Right lobe of liver (tissue), 6 donors: ENCODE measurements around the gene HID1. TPM values are rescaled to one million over a fixed set of nuclear protein-coding genes. Genes with fewer than 3 reads are reported as not detected.

Source experiments
- ATAC-seq, 4 donors: fragments of 200-7000 bp; cut with Tn5 transposase; one replicate each; pipeline ENCODE4 v1.9.1; 2020; ENCODE audit warnings: mild to moderate bottlenecking in 4 of 4, moderate library complexity in 4 of 4
- DNase-seq, 3 donors: peaks; one replicate each; pipeline ENCODE4 v3.0.0-alpha.2; 2020
- H3K27ac ChIP-seq, 3 donors: fragments of 200-600 bp; one replicate each; pipeline ENCODE4 v1.8.0; 2022
- H3K27me3 ChIP-seq, 2 donors: fragments of 200-600 bp; one replicate each; pipeline ENCODE4 v1.8.0; 2022
- H3K36me3 ChIP-seq, 4 donors: fragments of 200-600 bp; sonication (generic) in 1 of 4; one replicate each; pipeline versions ENCODE4 v1.5.1 to v1.8.0; 2017 to 2022; ENCODE audit warnings: control low read depth in 1 of 4
- H3K4me1 ChIP-seq, 4 donors: fragments of 200-600 bp; sonication (generic) in 1 of 4; one replicate each; pipeline versions ENCODE4 v1.5.1 to v1.8.0; 2017 to 2022; ENCODE audit warnings: control low read depth in 1 of 4
- H3K4me3 ChIP-seq, 3 donors: fragments of 200-600 bp; one replicate each; pipeline ENCODE4 v1.8.0; 2022
- H3K9me3 ChIP-seq, 4 donors: fragments of 200-600 bp; sonication (generic) in 1 of 4; one replicate each; pipeline versions ENCODE4 v1.5.1 to v1.8.0; 2017 to 2022; ENCODE audit warnings: control low read depth in 1 of 4
- CTCF ChIP-seq, 4 donors: fragments of 200-600 bp in 3 of 4; fragments of 450-650 bp in 1 of 4; IDR thresholded peaks; one replicate each; pipeline versions ENCODE4 v1.5.1 to v1.8.0; 2016 to 2022; ENCODE audit warnings: antibody characterized with exemption in 4 of 4, mild to moderate bottlenecking in 2 of 4
- POLR2A ChIP-seq: fragments of 450-650 bp; IDR thresholded peaks from one replicate; pipeline ENCODE4 v1.6.1; 2017; ENCODE audit warnings: antibody characterized with exemption, mild to moderate bottlenecking
- WGBS: methylation state at CpG from one replicate; pipeline ENCODE4 v1.1.6; 2018; ENCODE audit warnings: low coverage, low lambda C conversion rate; ENCODE audit not compliant: insufficient coverage; ENCODE audit errors: missing lambda C conversion rate; 5-methylcytosine and 5-hydroxymethylcytosine counted together
- intact Hi-C, 2 donors: fragments of 100-400 bp; cut with DNase I; formaldehyde crosslinking; loops; one replicate each; pipeline versions ENCODE4 v1.11.2 to v1.14.1; 2022
- total RNA-seq, 6 experiments: library from RNA; depleted of rRNA in 2 of 6; stranded (reverse); fragments of >200 nt in 2 of 6; fragmentation: NEBNext Ultra II Directional in 3 of 6; extraction: Animal tissue kit (Norgen Biotek cat#: 25700) in 3 of 6; gene quantifications; one replicate each; pipeline versions ENCODE4 v1.1.0 to v1.2.4, GENCODE V29; 2016 to 2023
- donor health status: DM: no; HTN: yes; CAD: no.
- donor health status: DM: no; HTN: no; CAD: no.
- donor health status: DM: no; HTN: no; CAD: no.
- donor health status: DM: no; HTN: yes; CAD: no.
- donor health status: DM: no; HTN: yes; CAD: no.

Gene HID1
- total RNA-seq, 6 experiments from 2014 or later: 3.5 to 6.6 (median 4.5) TPM

- H3K27me3 ChIP-seq: peaks cover 0 to 22% of the 10 kb centered on the region in 2 donors
- DNase-seq: no peak
These were observed 47.3 kb downstream of the HID1 start for GRCh38 chr17:74925242-74925641.

GRCh38 chr17:74924250-74924948 is 48.2 kb downstream of the HID1 start, which contains the start of gene OTOP2:
Gene OTOP2, plus strand, starts transcription at chr17:74924273. Its CDS starts 360 bp downstream, at chr17:74924633.
- peak; percentile 7 to 56 (median 22) for ATAC-seq
- intact Hi-C loops: loop anchor here in 1 of 2 donors (5.0 kb wide), 1 partner anchor 33 kb away; no protein-coding TSS in a partner anchor
- H3K4me3 ChIP-seq: no peak within 1 kb of the TSS

More at GRCh38 chr17:74925242-74925641, 47.3 kb downstream of the HID1 start:
- Histone ChIP-seq H3K36me3 (no peaks in the 10 kb centered on the region), H3K9me3 (no peaks in the 10 kb centered on the region), H3K4me1 (peaks cover 0 to 12% (median 4%) of the 10 kb centered on the region in 4 donors), H3K27ac (no peak overlapping the region), H3K4me3 (no peak overlapping the region)
- 73% methylated on average over 2 of the region's 3 CpGs for WGBS
- no peak for ATAC-seq
- no peak for TF ChIP-seq CTCF (IDR thresholded peaks at IDR 0.05)
- no peak for TF ChIP-seq POLR2A
- intact Hi-C loops: no loop called here

GRCh38 chr17:74923538-74924249 is 48.9 kb downstream of the HID1 start:
- H3K4me1 ChIP-seq: peaks cover 0 to 12% (median 4%) of the 10 kb centered on the region in 4 donors
- ATAC-seq: peak; percentile 68 to 87 (median 82)
- H3K9me3 ChIP-seq: no peaks in the 10 kb centered on the region
- peak; percentile 76 to 79 (median 77) for DNase-seq
- no peaks in the 10 kb centered on the region for H3K36me3 ChIP-seq
- intact Hi-C loops: loop anchor here in 1 of 2 donors (5.0 kb wide), 1 partner anchor 34 kb away; no protein-coding TSS in a partner anchor
- 0% methylated on average over 3 of the region's 59 CpGs for WGBS
- H3K4me3 ChIP-seq: no peak overlapping the region
- peaks cover 0 to 22% of the 10 kb centered on the region in 2 donors for H3K27me3 ChIP-seq
- no peak overlapping the region for H3K27ac ChIP-seq
- peak; percentile 59 to 88 (median 82) for TF ChIP-seq CTCF (IDR thresholded peaks at IDR 0.05)
- no peak for TF ChIP-seq POLR2A

More at GRCh38 chr17:74924250-74924948, 48.2 kb downstream of the HID1 start, which contains the start of gene OTOP2:
- Histone ChIP-seq H3K4me1 (peaks cover 0 to 12% (median 4%) of the 10 kb centered on the region in 4 donors), H3K36me3 (no peaks in the 10 kb centered on the region), H3K9me3 (no peaks in the 10 kb centered on the region), H3K27ac (no peak within 1 kb of the TSS), H3K27me3 (peaks cover 0 to 22% of the 10 kb centered on the region in 2 donors)
- DNase-seq: no peak
- WGBS: 0% methylated on average over 9 of the region's 54 CpGs
- TF ChIP-seq POLR2A (no peak), CTCF (IDR thresholded peaks at IDR 0.05) (no peak)

- TF ChIP-seq POLR2A: no peak
- no peak for TF ChIP-seq CTCF (IDR thresholded peaks at IDR 0.05)
- ATAC-seq (peak; percentile 2 to 26 (median 14)), DNase-seq (no peak)
- H3K9me3 ChIP-seq: no peaks in the 10 kb centered on the region
- H3K4me3 ChIP-seq: no peak within 1 kb of the TSS
- H3K27me3 ChIP-seq: peaks cover 0 to 22% of the 10 kb centered on the region in 2 donors
- intact Hi-C loops: loop anchor here in 1 of 2 donors (5.0 kb wide), 1 partner anchor 34 kb away; no protein-coding TSS in a partner anchor
- H3K36me3 ChIP-seq: no peaks in the 10 kb centered on the region
- no peak within 1 kb of the TSS for H3K27ac ChIP-seq
- under 1% methylated on average over 18 of the region's 57 CpGs for WGBS
- peaks cover 0 to 12% (median 4%) of the 10 kb centered on the region in 4 donors for H3K4me1 ChIP-seq
These were observed 49.6 kb downstream of the HID1 start, which contains the start of gene USH1G for GRCh38 chr17:74922694-74923537. Gene USH1G, minus strand, starts transcription at chr17:74923255. Its CDS starts 182 bp downstream, at chr17:74923073.
